HG03064 (cell line): ENCODE measurements around the gene PIGS.
"Not testable (repeated sequence)": the region's sequence is repeated elsewhere in the genome, so short reads cannot be mapped to it uniquely, and the experiment has no call there.

Experiments used
- ATAC-seq: cut with Tn5 transposase; IDR thresholded peaks from one replicate; pipeline ENCODE4 v1.9.1; 2021; ENCODE audit warnings: low read depth; ENCODE audit not compliant: unreplicated experiment

PIGS gene

DNA sequence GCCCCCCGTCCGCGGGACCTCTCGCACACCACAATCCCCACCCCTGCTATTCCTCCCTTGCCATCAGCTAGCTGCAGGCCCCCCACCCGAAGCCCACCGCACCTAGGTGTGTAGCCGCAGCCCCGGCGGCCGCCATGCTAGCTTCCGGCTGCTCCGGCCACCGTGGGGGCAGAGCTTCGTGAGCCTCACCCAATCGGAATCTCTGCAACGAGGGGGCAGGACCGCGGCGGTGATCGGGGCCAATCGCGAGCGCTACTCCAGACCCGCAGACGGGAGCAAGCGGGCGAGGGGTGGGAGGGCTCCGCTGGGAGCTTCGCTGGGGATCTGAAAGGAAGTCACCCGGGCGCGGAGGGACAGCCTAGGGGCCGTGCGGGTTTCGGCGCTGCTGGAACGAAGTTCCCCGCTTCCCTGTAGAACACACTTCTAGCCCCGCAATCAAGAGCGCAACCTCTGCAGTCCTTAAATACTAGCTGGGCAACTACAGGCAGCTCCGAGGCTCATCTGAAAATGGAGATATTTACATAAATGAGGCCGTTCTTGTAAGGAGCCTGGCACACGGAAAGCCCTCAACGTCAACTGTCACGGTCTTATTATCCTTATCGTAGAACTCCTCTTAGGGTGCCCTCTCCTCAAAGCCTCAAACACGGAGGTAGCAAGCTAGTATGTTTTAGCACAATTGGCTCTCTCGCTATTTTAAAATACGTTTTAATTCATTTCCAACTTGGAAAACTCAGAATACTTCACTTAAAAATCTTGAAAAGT lies at the start of gene PIGS:
Gene PIGS, minus strand, starts transcription at position 164 of the 762 bp plus-strand sequence. Its CDS starts 28 bp downstream, at position 136.
- ATAC-seq, result peak; percentile 75

DNA sequence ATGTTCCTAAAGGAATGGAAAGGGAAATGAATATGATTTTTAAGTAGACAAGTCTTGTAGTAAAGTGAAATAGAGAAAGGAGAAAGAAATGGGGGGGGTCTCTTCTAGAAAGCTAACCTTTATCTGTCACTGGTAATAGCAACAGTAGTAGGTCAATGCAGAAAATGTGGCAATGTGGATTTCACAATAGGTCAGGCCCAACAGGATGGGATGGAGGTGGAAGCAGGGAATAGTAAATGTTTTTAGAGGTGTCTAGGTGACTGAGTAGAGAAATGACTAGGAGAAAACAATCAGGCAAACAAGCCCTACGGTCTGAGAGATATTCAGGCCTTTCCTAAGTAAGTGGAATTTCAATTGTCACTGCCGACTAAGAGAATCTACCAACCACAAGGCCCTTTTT lies 48.7 kb upstream of the PIGS start:
- no peak for ATAC-seq

DNA sequence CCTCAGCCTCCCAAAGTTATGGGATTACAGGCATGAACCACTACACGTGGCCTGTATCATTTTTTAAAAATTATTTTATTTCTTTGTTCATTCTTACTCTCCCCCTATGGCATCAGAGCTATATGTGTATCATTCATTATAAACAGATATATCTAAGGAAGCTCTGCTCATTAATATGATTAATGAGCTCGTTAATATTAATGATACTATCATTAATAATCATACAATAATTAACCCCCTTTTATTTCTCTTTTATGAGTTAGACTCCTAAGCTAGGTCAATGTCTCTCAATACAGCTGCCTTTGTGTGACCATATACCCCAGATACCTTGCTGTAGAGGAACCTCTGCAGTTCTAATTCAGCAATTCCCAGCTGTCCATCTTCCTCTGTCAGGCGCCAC lies 47.1 kb upstream of the PIGS start:
- ATAC-seq, result no peak

DNA sequence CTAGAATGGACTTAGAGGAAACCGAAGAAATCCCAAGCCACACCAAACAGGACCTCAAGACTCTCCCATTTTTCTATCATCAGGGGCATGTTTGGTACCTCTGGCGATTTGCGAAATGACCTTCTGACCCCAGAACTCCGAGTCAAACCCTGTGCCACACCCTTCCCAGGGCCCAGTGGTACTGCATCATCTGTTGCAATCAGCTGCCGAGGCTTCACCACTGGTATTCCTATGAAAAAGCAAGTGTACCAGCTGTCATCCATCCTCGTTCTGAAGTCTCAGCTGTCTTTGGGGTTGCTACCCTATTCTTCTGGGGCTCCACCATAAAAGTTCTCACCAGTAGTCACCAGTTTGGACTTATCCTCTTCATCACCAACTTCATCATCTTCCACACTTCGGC lies 45.0 kb upstream of the PIGS start:
- no peak for ATAC-seq

DNA sequence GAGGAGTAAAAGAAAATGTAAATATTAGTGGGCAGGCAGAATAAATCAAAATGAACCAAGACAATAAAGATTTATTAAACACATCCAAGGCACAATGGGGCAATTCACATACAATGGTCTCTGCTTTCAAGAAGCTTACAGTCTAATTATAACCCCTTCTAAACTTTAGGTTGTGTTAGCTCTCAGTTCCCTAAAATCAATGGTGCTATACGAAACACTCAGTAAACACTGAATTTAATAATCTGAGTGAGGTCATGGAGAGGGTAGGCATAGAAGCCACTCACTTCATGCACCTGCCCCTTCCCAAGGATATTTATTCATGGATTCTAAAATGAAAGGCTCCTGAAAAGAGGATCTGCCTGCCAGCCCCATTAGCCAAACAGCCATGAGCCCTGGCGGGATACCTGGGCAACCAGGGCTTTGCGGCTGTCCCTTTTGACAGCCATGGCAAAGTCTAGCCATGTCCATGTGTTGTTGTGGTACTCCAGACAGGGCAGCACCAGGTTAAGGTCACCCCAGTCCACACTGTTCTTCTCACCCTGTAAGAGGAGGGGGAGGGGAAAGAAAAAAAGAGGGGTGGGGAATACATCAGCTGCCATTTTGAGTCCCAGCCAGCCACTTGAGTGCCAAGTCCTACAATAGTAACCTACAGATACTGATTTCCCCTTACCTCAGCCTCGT lies 44.1 kb upstream of the PIGS start:
- ATAC-seq, result no peak

DNA sequence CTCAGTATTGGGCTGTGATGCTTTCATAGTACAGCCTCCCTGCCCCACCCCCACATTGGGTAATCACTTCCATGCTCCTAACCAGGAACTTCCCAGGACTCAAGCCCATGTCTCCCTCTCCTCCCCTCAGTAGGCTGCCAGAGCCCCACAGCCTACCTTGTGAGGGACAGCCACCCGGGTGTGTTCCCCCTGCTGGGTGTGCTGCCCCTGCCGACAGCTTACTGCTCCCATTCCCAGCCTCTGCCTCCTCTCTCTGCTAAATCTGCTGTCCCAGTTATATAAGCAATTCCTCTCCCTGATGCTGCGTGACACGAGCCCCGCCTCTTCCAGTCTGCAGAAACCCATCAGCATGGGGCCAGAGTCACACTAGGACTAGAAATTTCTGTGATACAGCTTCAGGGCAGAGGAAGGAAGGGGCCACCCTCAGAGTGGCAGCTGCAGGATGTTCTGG lies 42.6 kb upstream of the PIGS start, which contains the start of gene RSKR:
Gene RSKR, minus strand, starts transcription at position 255 of the 451 bp plus-strand sequence. Its CDS starts 24 bp downstream, at position 231.
- no peak for ATAC-seq

DNA sequence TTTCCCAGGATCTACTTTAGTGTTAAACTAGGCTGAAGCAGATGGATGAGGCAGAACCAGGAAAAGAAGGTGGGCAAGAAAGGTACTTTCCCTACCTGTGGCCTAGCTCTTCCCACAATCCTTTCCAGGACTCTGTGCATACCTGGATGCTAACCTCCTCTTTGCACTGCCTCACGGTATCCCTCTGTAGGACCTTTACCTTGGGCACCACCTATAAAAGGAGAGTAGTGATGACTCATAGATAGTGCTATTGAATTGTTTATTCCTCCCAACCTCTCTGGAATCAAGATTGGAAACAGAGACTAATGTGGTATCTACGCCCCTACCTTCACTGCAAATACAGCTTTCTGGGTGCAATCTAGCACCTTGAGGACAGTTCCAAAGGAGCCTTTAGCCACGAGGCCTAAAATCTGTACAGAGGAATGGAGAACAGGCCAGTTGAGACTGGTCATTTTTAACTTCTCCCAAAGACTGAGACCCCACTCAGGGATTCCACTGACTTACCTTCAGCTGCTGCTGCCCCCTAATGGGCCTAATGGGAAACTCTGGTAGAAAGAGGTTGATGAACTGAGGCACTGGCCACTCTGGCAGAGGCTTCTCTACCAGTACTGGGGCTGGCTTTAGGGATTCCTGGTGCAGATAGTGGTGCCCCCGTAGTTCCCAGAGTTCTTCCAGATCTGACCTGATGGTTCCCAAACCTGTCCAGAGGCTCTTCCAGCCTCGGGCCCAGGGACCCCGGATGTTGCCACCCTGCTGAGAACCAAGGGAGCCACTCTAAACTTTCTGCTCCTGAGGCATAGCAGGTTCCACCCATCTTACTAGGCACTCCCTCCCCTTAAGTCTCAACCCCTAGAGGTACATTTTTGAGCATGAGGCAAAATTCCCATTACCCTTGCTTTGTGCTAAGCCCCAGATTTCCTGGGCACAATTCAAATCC lies 41.9 kb upstream of the PIGS start:
- ATAC-seq, result no peak

DNA sequence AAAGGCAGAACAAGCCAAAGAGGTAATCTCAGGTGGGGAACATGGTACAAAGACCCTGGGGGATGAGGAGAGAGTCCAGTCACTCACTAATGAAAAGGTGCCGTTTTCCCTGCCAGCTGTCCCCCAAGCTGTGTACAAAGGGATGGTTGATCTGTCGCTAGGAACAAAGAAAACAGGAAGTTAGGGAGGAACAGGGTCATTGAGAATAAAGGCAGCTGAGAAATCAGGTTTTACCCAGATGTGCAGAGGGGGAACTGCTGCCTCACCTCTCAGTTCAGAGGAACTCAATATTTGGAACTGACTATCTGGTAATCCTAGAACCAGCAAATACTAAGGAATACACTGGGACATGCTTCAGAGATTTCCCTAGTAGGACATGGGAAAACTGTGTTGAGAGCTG lies 41.2 kb upstream of the PIGS start:
- no peak for ATAC-seq

DNA sequence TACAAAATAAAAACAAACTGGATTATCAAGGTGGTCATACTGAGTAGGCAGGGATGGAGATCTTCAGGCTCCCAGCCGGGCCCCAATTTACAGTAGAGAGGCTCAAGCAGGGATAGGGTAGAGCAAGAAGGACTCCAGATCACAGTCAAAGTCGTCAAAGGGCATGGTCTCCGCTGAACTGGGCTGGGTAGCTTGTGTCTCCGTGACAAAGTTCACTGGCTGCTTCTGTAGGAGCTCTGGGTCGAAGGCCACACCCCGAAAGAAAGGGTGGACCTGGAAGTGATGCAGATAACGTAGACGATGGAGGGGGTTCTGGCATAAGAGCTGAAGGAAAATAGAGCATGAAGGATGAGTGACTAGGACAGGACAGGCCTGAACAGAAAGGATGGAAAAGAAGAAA lies 39.1 kb upstream of the PIGS start:
- no peak for ATAC-seq

DNA sequence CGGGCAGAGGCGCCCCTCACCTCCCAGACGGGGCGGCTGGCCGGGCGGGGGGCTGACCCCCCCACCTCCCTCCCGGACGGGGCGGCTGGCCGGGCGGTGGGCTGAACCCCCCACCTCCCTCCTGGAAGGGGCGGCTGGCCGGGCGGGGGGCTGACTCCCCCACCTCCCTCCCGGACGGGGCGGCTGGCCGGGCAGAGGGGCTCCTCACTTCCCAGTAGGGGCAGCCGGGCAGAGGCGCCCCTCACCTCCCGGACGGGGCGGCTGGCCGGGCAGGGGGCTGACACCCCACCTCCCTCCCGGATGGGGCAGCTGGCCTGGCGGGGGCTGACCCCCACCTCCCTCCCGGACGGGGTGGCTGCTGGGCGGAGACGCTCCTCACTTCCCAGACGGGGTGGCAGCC lies 32.7 kb upstream of the PIGS start:
- ATAC-seq, result not testable (repeated sequence)

DNA sequence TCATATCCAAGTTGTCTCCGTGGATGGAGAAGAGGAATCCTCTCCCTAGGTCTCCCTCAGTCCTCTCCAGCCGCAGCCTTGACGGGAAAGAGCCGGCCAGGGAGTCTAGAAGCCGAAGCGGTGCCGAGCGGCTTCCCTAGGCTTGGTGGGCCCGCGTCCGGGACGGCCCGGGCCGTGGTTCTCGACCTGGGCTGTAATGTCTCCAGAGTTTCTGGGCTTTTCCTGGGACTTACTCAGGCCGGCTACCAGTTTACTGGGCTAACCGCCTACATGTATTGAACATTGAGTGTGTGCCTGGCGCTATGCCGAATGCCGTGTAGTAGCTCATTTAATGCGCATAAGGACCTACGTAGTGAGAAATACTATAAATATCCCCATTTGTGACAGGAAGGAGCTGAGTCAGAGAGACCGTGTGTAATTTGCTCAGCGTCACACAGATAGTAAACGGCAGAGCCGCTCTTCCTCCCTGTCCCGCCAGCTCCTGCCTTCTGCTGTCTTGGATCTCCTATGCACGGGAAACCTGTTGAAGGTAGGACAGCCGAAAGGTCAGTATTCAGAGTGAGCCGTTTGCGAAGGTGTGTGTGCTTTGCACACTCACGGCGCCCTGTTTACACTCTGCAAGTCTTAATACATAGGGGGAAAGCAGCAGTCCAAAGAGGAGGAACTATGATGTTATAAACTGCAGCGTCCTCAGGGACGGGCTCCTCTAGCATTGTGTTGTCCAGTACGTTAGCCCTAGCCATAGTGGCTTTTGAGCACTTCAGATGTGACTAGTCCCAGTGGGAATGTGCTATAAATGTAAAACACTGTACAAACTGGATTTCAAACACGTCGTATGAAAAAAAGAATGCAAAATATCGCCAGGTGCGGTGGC lies 28.2 kb upstream of the PIGS start:
- ATAC-seq, result peak; percentile 28

DNA sequence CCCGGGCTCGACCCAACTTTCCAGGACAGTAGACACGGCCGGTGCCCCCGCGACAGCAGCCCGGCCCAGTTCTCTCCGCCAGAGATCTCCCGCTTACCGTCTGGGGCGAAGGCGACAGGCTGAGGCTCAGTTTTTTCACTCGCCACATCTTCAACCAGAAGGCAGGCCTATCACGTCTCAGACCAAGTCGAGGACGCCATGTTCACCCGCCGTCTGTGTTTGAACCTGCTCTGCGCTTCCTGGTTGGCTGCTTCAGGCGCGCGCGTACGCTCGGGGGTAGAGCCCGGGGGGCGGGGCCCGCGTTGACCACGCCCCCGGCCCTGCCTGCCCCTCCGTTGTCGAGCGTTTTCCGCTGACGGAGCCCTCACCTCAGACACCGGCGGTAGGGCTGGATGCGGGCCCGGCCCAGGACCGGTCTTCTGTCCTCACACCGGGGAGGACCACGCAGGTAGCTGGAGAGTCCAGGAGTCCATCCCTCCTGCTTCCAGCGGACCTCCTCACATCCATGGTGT lies 27.5 kb upstream of the PIGS start, which contains the start of gene SPAG5:
Gene SPAG5, minus strand, starts transcription at position 227 of the 512 bp plus-strand sequence. Its CDS starts 79 bp downstream, at position 148.
- ATAC-seq, result peak; percentile 70

DNA sequence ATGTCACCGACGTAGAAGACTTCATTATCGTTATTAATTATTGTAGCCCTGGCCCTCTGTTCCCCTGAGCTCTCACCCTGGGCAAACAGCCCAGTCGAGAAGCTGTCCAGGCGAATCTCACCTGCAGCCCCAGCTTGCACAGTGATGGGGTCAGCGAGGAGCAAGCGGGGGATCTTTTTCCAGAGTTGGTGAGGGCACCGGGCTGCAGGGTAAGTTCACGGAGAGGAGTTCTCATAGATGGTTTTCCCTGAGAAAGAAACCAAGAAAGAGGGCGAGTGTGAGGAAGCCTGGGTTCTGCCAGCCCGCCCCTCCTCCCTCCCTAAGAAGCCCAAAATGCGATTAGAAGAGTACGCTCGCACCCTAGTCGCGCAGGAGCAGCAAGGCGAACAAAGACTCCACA lies 27.1 kb upstream of the PIGS start:
- ATAC-seq, result no peak

DNA sequence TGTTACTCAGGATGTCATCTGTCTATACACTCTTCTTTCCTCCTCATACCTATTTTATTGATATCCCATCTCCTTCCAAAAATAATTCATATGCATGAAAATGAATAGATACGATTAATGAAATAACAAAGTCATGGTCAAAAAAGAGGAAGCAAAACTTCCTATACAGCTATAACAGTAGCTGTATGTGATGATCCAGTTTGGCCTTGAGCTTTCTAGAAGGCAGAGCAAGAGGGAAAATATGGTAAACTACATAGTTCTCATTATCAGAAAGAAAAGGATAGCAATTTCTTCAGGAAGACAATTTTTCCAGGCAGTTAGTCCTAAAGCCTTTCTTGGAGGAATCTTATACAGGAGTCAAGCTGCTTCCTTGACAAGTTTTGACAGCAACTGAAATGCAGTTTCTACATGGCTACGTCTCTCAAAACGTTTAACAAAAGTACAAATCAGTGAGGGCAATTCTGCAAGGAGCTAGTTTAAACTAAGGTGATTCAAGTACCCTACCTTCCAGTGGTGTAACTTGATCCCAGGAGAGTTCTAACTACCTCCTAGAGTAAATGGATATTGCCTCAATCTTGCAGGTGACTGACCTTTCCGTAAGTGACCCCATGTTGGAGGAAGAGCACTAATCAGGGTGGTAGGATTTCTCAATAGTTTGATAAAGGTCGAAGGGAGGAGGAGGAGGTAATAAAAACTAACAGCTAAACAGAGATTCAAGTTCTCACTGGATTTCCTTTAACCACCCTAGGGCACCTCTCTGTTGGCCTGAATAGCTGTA lies 26.5 kb upstream of the PIGS start:
- no peak for ATAC-seq

DNA sequence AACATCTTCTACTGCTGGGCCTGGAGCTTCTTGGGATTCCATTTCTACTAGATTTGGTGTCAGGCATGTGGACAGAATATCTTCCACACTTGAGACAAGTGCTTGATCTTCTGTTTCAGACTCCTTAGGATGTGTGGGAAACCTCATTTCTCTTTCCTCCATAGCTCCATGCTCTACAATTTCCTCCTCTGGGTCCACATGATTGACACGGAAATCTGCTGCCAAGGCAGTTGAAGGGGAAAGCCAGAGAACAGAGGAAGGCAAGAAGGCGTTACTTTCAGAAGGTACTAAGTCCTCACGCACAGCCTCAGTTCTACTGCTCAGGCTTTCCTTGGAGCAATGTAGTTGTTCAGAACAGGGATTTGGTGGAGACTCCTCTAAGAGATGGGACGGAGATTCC lies 20.9 kb upstream of the PIGS start:
- no peak for ATAC-seq

DNA sequence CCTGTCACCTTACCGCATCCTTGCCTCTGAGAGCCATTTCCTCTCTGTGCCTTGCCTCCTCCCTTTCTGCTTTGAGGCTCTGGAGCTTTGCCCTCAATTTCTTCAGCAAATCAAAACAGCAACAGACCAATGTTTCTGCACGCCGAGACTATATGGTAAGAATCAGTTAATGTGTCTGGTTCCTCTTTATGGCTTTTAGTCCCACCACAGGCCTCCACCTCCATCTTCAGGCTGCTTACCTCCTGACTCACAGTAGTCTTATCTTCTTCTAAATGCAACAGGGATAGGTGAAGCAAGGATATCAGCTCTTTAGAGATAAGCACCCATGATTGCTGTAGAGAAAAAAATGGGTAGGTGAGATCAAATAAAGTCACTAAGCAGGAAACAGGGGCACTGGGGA lies 14.5 kb upstream of the PIGS start:
- ATAC-seq, result no peak

DNA sequence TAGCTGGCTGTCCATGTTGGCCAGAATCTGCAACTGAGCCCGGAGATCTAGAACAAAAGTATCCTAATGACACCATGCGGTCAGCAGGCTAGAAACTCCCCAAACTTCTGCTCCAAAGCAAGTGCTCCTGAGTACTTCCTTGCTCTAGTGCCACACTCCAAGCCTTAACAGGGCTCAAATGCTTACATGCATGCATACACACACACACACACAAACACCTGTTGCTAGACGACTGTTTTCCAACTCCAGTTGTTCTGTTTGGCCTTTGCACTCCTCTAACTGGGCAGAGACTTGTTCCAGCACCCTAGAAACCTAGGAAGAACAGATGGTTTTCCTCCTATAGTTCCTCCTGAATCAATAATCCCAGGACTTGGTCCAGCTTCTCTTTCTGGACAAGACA lies 13.1 kb upstream of the PIGS start:
- ATAC-seq, result no peak

DNA sequence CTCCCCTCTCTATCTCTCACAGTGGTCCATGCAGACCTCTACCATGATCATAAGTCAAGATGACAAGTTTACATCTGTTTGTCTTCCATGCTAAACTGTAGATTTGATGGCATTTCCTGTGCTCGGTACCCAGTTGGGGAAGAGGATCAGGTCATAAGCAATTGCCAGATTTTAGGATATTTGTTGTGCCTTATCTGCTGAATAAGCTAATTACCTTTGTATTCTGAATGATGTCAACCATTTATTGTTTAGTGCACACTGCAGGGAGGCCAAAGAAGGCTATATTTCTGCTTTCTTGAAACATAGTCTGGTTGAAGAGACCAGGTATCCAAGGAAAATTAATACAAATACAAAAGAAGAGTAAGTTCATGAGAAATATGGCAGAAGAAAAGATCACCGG lies 11.2 kb upstream of the PIGS start:
- ATAC-seq, result no peak

DNA sequence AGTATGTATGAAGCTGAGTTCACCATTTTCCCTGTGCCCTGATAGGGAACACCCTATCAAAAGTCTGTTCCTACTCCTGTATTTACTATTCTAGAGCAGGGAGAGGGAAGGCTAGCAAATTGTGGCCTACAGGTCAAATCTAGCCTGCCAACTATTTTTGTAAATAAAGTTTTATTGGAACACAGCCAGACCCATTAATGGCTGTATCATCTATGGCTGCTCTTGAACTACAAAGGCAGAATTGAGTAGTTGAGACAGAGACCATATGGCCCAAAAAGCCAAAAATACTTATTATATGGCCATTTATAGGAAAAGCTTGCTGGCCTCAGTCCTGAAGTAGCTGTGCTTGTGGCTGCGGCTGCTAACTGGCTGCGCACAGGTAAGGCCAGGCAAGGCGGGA lies 9.6 kb upstream of the PIGS start:
- ATAC-seq, result no peak
